K562 (cell line): ENCODE results near the gene ZNF805. TPM values are rescaled to one million over a fixed set of nuclear protein-coding genes. Genes with fewer than 3 reads are reported as not detected.

ENCODE experiments used
- ATAC-seq: fragments of 200-7000 bp; cut with Tn5 transposase; 3 replicates; pipeline ENCODE4 v1.9.1; 2020; ENCODE audit warnings: moderate library complexity
- BruUV-seq: library from RNA; stranded (reverse); fragments of 400-500 nt; replicated peaks from 2 replicates; lab custom pipeline; 2021; lab: Mats Ljungman, UMichigan
- CTCF ChIA-PET: fragments of 300-600 bp; formaldehyde crosslinking; extraction: SDS; loops from one replicate; lab custom pipeline; 2021; ENCODE audit warnings: low intra/inter-chr PET ratio; lab: Yijun Ruan, JAX
- POLR2A ChIA-PET: fragments of 300-600, 350-650 bp; sonication (Branson Sonifier 250); formaldehyde crosslinking; extraction: SDS; loops from one replicate; lab custom pipeline; 2021; ENCODE audit warnings: antibody characterized with exemption, inconsistent platforms; lab: Yijun Ruan, JAX
- DNase-seq, 4 experiments: peaks; one replicate each; pipeline versions ENCODE4 v3.0.0 to v3.0.0-alpha.2; 2011 to 2018; ENCODE audit warnings: low spot score in 3 of 4, mixed read lengths in 3 of 4; ENCODE audit errors: extremely low read depth in 1 of 4
- FAIRE-seq: peaks from 2 replicates; lab custom pipeline; 2011; peaks lifted over from hg19 to GRCh38; lab: Jason Lieb, UNC
- H2AFZ ChIP-seq: 2 replicates; pipeline ENCODE4 v1.6.0; 2011; ENCODE audit warnings: low read depth, low read length, control low read depth, inconsistent platforms
- H3K27ac ChIP-seq: fragments of 200-600 bp; 3 replicates; pipeline ENCODE4 v1.8.0; 2011; ENCODE audit warnings: low read depth, mild to moderate bottlenecking, control low read depth, inconsistent platforms, low read length, moderate library complexity, mixed read lengths; ENCODE audit errors: extremely low read depth
- H3K27me3 ChIP-seq, 2 experiments: fragments of 300-600 bp in 1 of 2; 2 replicates in 1 of 2; 3 replicates in 1 of 2; pipeline versions ENCODE4 v1.6.0 to v1.8.0; 2011; ENCODE audit warnings: inconsistent platforms in 2 of 2, low read length in 2 of 2, mild to moderate bottlenecking in 1 of 2, mixed read lengths in 1 of 2, moderate library complexity in 1 of 2; ENCODE audit not compliant: control insufficient read depth in 2 of 2, insufficient read depth in 2 of 2
- H3K36me3 ChIP-seq: fragments of 300-600 bp; 3 replicates; pipeline ENCODE4 v1.8.0; 2011; ENCODE audit warnings: mild to moderate bottlenecking, low read length, inconsistent platforms; ENCODE audit not compliant: control insufficient read depth, insufficient read depth
- H3K4me1 ChIP-seq, 2 experiments: fragments of 200-600 bp in 1 of 2; replicated peaks in 1 of 2; 2 replicates in 1 of 2; 3 replicates in 1 of 2; pipeline versions ENCODE4 v1.5.1 to v1.8.0; 2011; ENCODE audit warnings: inconsistent platforms in 2 of 2, low read length in 2 of 2, mild to moderate bottlenecking in 1 of 2, mixed read lengths in 1 of 2, moderate library complexity in 1 of 2; ENCODE audit not compliant: control insufficient read depth in 2 of 2, insufficient read depth in 2 of 2
- H3K4me2 ChIP-seq: 2 replicates; pipeline ENCODE4 v1.6.1; 2011; ENCODE audit warnings: low read length, control low read depth, inconsistent platforms, mixed read lengths; ENCODE audit not compliant: insufficient read depth
- H3K4me3 ChIP-seq: fragments of 200-600 bp; sonication (generic), shearing (Covaris generic); 2 replicates; pipeline ENCODE4 v1.5.1; 2016; ENCODE audit warnings: control low read depth, inconsistent platforms
- H3K79me2 ChIP-seq: fragments of 200-600 bp; 3 replicates; pipeline ENCODE4 v1.8.0; 2011; ENCODE audit warnings: low read length, inconsistent platforms; ENCODE audit not compliant: control insufficient read depth, insufficient read depth
- H3K9ac ChIP-seq, 2 experiments: 2 replicates each; pipeline versions ENCODE4 v1.6.0 to v1.6.1; 2011; ENCODE audit warnings: low read depth in 2 of 2, low read length in 2 of 2, control low read depth in 1 of 2, inconsistent platforms in 1 of 2, mild to moderate bottlenecking in 1 of 2, mixed read lengths in 1 of 2; ENCODE audit not compliant: insufficient read depth in 1 of 2
- H3K9me1 ChIP-seq: one replicate; pipeline ENCODE4 v1.6.0; 2011; ENCODE audit warnings: inconsistent platforms, mild to moderate bottlenecking, low read length, moderate library complexity; ENCODE audit not compliant: control insufficient read depth, insufficient read depth
- H3K9me3 ChIP-seq: replicated peaks from 2 replicates; pipeline ENCODE4 v1.5.1; 2011; ENCODE audit warnings: low read depth, low read length, inconsistent platforms; ENCODE audit not compliant: control insufficient read depth, insufficient read depth
- H4K20me1 ChIP-seq: replicated peaks from 2 replicates; pipeline ENCODE4 v1.6.1; 2011; ENCODE audit warnings: low read length, inconsistent platforms, mixed read lengths; ENCODE audit not compliant: control insufficient read depth, insufficient read depth
- CTBP1 ChIP-seq: fragments of 450-650 bp; IDR thresholded peaks from 2 replicates; pipeline ENCODE4 v1.6.1; 2016; ENCODE audit warnings: borderline replicate concordance
- CXXC5 ChIP-seq: fragments of 250-450 bp; sonication (Bioruptor Pico); IDR thresholded peaks from 2 replicates; pipeline ENCODE4 v1.8.0; 2022; ENCODE audit warnings: inconsistent platforms, mild to moderate bottlenecking, moderate library complexity
- NFE2L1 ChIP-seq: fragments of 450-650 bp; IDR thresholded peaks from 2 replicates; pipeline ENCODE4 v1.6.1; 2016; ENCODE audit warnings: missing genetic modification characterization, low read depth, mild to moderate bottlenecking, missing compliant biosample characterization, moderate library complexity, borderline replicate concordance
- ZKSCAN8 ChIP-seq: fragments of 200-800 bp; sonication (Bioruptor generic); IDR thresholded peaks from 2 replicates; pipeline ENCODE4 v1.6.1; 2016; ENCODE audit warnings: missing genetic modification characterization, missing compliant biosample characterization
- ZNF668 ChIP-seq: fragments of 250-450 bp; sonication (Bioruptor Pico); IDR thresholded peaks from 2 replicates; pipeline ENCODE4 v1.8.0; 2022; ENCODE audit warnings: mild to moderate bottlenecking, inconsistent platforms
- WGBS: fragments of 100-300 bp; shearing (Covaris generic); methylation state at CpG from one replicate; pipeline ENCODE4 v1.1.6; 2016; ENCODE audit warnings: low coverage, mixed read lengths; ENCODE audit not compliant: insufficient coverage; ENCODE audit errors: missing lambda C conversion rate; 5-methylcytosine and 5-hydroxymethylcytosine counted together
- in situ Hi-C: fragments of 300-500 bp; cut with MboI; formaldehyde crosslinking; loops from 4 replicates; pipeline ENCODE4 v1.15.0; 2018; ENCODE audit warnings: inconsistent platforms, mixed read lengths
- intact Hi-C: fragments of 100-400 bp; cut with micrococcal nuclease; formaldehyde crosslinking; loops from 2 replicates; pipeline ENCODE4 v1.14.2; 2022
- polyA plus RNA-seq, 8 experiments: library from polyadenylated mRNA; depleted of rRNA in 4 of 8; stranded (reverse) in 5 of 8; unstranded in 3 of 8; fragments of >200 nt; fragmentation: Nextera tagmentation in 2 of 8; fragmentation: Illumina TruSeq in 1 of 8; extraction: Ambion mirVana in 2 of 8; extraction: Trizol in 1 of 8; gene quantifications; 2 replicates each; pipeline versions ENCODE4 v1.2.1 to v1.2.3, GENCODE V29; 2011 to 2014; ENCODE audit warnings: inconsistent platforms in 1 of 8, missing spikeins in 1 of 8
- total RNA-seq, 7 experiments: library from RNA; depleted of rRNA in 6 of 7; stranded (reverse); fragments of >200 nt in 6 of 7; fragmentation: Illumina TruSeq in 2 of 7; extraction: Trizol in 2 of 7; gene quantifications; 2 replicates each; pipeline versions ENCODE4 v1.2.1 to v1.2.3, GENCODE V29; 2011 to 2021; ENCODE audit warnings: low replicate concordance in 1 of 7
- TF ChIP-seq, protein P1 (sequence below): fragments of 250-450 bp; sonication (Bioruptor Pico); IDR thresholded peaks from 2 replicates; pipeline ENCODE4 v1.4.0; 2020; ENCODE audit warnings: borderline replicate concordance
- TF ChIP-seq, protein P2 (sequence below): sonication (generic); formaldehyde crosslinking; IDR thresholded peaks from 2 replicates; pipeline ENCODE4 v1.9.0; 2022; ENCODE audit warnings: mild to moderate bottlenecking, missing genetic modification reagents

The ZNF805 gene
- total and polyA plus RNA-seq, 9 of the 15 experiments (the other 6 are each of a cell fraction or from before 2014, with no cell fraction given), result 0.32 to 6.7 (median 3.9) TPM

DNA sequence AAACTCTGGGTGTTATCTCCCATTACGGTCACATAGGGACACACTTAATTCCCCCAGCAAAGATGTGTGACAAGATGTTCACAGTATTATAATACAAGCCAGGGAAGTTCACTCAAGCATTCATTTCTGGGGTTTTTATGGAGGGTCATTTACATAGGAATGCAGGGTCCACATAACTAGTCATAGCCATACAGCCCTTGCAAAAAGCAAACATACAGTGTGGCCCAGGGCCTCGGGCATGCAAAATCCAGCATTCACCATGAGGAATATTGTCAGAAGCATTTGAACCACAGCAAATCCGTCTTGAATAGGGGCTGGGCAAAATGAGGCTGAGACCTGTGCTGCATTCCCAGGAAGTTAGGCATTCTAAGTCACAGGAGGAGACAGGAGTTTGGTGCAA is 26.9 kb downstream of the ZNF805 start:
- Histone ChIP-seq H3K4me2 (no peak overlapping the region), H2AFZ (no peak overlapping the region), H3K27me3 (no peaks in the 10 kb centered on the region), H3K36me3 (no peaks in the 10 kb centered on the region), H3K9ac (no peak overlapping the region)
- intact Hi-C loops (no loop called here), in situ Hi-C loops (no loop called here)
- CTCF ChIA-PET, result no interaction called here
- POLR2A ChIA-PET, result no interaction called here
- TF ChIP-seq CXXC5 (CRISPR knock-in tag) (no peak), ZKSCAN8 (CRISPR knock-in tag) (no peak), CTBP1 (no peak), NFE2L1 (no peak), ZNF668 (CRISPR knock-in tag) (no peak)
- TF ChIP-seq, protein P1, sequence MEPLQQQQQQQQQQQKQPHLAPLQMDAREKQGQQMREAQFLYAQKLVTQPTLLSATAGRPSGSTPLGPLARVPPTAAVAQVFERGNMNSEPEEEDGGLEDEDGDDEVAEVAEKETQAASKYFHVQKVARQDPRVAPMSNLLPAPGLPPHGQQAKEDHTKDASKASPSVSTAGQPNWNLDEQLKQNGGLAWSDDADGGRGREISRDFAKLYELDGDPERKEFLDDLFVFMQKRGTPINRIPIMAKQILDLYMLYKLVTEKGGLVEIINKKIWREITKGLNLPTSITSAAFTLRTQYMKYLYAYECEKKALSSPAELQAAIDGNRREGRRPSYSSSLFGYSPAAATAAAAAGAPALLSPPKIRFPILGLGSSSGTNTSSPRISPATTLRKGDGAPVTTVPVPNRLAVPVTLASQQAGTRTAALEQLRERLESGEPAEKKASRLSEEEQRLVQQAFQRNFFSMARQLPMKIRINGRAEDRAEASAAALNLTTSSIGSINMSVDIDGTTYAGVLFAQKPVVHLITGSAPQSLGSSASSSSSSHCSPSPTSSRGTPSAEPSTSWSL, result no peak
- TF ChIP-seq, protein P2, sequence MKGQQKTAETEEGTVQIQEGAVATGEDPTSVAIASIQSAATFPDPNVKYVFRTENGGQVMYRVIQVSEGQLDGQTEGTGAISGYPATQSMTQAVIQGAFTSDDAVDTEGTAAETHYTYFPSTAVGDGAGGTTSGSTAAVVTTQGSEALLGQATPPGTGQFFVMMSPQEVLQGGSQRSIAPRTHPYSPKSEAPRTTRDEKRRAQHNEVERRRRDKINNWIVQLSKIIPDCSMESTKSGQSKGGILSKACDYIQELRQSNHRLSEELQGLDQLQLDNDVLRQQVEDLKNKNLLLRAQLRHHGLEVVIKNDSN, result no peak
- TF ChIP-seq, all 486 proteins: peak for 0
- Histone ChIP-seq H4K20me1 (no peaks in the 10 kb centered on the region), H3K4me3 (no peak overlapping the region), H3K9me1 (no peaks in the 10 kb centered on the region), H3K9me3 (no peaks in the 10 kb centered on the region), H3K4me1 (peaks cover 0 to 2% of the 10 kb centered on the region in 2 experiments; a peak in 2 of 5 replicates), H3K79me2 (no peaks in the 10 kb centered on the region), H3K27ac (no peak overlapping the region)
- no TSS peak for BruUV-seq
- 20% methylated on average over 3 of the region's 3 CpGs for WGBS
- DNase-seq, result no peak
- no peak for FAIRE-seq
- no peak for ATAC-seq
